Erythroblast (primary cell): ENCODE results near the gene CELA2A.
A peak's percentile ranks its signal among the peaks of the same experiment; 100 is the strongest.
"Not testable (repeated sequence)": the region's sequence is repeated elsewhere in the genome, so short reads cannot be mapped to it uniquely, and the experiment has no call there.

Experiments
- DNase-seq, 2 experiments: peaks; one replicate each; lab custom pipeline; 2025; lab: John Stamatoyannopoulos, UW
- GATA1 ChIP-seq: IDR thresholded peaks from 2 replicates; pipeline ENCODE4 v1.6.1; 2011; ENCODE audit warnings: low read depth, mild to moderate bottlenecking, control low read depth, low read length, moderate library complexity
- POLR2A ChIP-seq: IDR thresholded peaks from 2 replicates; pipeline ENCODE4 v1.6.1; 2011; ENCODE audit warnings: mild to moderate bottlenecking, low read length

The CELA2A gene

DNA sequence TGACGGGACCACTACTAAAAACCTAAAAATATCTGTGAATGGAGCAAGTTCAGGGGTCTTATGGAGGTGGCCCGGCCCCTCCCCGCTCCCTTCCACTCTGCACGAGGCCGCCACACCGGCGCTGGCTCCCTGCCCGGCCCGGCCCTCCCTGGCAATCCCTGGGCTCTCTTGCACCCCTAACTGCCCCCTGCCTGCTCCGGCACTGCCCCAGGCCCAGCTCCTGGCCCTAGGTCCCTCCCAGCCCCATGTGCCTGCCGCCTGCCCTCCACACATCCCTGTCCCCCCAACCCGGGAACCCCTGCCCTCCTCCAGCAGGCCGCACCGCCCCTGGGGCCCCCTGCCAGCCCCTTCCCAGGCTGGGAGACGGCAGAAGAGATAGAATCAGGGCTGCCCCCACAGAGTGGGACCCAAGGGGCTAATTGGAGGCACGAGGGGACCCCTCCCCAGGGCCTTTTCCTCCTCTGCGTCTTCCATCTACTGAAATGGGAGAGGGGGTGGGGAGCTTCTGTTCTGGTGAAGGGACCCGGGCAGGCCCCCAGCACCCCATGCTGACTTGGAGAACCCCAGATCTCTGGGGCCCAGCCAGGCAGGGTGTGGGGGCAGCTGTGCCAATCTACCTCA, 27.6 kb upstream of the CELA2A start:
- no peak for TF ChIP-seq GATA1
- TF ChIP-seq POLR2A, result no peak
- no peak for DNase-seq

DNA sequence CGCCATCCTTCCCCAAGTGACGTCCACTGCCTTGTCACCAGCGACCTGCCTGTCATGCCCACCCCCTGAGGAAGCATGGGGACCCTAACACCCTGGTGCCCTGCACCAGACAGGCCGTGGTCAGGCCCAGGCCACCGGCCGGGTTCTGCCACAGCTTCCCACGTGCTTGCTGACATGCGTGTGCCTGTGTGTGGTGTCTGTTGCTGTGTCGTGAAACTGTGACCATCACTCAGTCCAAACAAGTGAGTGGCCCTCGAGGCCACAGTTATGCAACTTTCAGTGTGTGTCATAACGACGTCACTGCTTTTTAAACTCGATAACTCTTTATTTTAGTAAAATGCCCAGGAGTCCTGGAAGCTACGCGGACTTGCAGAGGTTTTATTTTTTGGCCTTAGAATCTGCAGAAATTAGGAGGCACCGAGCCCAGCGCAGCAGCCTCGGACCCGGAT, 26.8 kb upstream of the CELA2A start:
- TF ChIP-seq POLR2A (no peak), GATA1 (no peak)
- DNase-seq, result no peak

DNA sequence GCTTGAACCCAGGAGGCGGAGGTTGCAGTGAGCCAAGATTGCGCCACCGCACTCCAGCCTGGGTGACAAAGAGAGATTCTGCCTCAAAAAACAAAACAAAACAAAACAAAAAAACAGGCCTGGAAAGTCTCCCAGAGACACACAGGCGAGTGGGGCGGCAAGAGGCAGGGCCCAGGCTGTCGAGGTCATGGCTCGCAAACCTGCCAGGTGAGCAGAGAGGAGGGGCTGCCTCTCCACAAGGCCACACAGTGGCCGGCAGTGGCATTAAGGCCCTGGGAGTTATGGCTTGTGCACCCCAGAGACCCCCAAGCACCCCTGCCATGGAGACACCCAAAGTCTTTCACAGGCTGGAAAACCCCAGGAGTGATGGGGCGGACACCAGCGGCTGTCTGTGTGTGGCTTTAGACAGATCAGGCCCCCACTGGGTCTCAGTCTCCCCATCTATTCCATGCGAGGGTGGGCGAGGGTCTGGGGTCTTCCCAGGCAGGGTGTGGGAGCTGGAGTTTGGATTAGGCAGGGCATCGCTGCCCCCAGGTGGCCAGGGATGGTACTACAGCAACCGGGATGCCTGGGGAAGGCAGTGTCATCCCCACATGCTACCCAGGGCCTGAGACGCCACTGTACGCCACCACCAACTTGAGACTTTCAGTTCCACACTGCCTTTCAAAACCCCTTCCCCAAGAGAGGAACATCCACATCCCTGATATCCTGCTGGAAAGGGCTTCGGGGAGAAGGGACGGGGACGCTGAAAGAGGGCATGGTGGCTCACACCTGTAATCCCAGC, 25.6 kb upstream of the CELA2A start:
- DNase-seq, result peak; percentile 44 to 69
- TF ChIP-seq GATA1 (no peak), POLR2A (no peak)

DNA sequence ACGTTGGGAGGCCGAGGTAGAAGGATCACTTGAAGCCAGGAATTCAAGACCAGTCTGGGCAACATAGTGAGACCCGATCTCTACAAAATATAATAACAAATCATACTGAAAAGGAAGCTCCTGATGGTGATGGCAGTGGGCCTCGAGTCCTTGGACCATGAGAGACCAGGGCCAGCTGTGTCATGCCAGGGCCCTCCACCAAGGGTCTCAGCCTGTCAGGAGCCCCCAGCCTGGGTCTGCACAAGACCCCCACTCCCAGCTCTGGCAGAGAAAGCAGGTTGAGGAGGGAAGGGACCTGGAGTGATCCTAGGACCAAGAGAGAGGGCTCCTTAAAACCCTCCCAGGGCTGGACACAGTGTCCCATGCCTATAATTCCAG, 25.0 kb upstream of the CELA2A start:
- no peak for TF ChIP-seq GATA1
- TF ChIP-seq POLR2A, result no peak
- no peak for DNase-seq

DNA sequence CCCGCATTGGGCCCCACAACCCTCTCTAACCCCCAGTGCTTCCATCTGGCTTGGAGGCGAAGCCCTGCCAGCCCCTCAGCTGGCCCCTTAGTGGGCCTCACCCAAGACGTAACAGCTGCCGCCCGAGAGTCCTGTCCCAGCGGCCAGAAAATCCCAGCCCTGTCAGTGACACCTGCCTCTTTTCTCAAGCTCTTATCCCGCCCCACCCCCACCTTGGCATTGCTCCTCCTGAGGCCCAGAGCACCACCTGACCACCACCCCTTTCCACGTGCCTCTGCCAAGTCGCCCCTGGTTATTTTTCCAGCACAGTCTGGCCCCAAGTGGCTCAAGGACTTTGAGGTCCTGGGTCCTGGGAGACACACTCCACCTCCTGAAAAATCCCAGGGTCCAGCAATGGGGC, 24.2 kb upstream of the CELA2A start:
- TF ChIP-seq GATA1, result no peak
- TF ChIP-seq POLR2A, result no peak
- no peak for DNase-seq

DNA sequence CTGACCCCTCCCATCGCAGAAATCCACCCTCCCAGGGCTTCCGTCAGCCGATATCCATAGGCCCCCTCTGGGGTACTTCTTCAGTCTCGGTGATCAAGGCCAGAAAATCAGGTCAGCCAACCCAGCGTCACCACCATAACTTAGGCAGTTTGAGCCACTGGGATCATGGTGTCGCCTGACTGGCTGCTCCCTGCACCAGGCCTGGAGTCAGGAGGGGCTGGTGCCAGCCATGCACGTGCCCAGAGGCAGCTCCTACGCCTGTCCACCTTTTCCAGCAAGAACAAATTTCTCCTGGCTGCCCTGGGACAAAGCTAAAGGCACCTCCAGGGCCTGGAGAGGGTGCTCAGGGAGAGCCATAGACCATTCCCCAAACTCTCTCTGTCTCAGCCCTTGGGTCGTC, 23.1 kb upstream of the CELA2A start:
- no peak for DNase-seq
- no peak for TF ChIP-seq GATA1
- no peak for TF ChIP-seq POLR2A

DNA sequence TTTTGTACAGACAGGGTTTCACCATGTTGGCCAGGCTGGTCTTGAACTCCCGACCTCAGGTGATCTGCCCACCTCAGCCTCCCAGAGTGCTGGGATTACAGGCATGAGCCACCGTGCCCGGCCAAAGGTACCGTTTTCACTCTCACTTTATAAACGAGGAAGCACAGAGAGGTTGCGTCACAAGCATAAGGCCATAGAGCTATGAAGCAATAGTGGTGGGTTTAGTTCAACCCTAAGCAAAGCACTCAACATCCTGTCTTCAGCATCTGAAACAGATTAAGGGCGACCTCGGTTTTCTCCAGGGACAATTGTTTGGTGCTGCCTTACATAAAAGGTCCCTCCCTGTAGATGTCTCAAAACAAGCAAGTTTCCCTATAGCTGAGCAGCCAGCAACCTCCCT, 21.8 kb upstream of the CELA2A start:
- DNase-seq, result not testable (repeated sequence)

DNA sequence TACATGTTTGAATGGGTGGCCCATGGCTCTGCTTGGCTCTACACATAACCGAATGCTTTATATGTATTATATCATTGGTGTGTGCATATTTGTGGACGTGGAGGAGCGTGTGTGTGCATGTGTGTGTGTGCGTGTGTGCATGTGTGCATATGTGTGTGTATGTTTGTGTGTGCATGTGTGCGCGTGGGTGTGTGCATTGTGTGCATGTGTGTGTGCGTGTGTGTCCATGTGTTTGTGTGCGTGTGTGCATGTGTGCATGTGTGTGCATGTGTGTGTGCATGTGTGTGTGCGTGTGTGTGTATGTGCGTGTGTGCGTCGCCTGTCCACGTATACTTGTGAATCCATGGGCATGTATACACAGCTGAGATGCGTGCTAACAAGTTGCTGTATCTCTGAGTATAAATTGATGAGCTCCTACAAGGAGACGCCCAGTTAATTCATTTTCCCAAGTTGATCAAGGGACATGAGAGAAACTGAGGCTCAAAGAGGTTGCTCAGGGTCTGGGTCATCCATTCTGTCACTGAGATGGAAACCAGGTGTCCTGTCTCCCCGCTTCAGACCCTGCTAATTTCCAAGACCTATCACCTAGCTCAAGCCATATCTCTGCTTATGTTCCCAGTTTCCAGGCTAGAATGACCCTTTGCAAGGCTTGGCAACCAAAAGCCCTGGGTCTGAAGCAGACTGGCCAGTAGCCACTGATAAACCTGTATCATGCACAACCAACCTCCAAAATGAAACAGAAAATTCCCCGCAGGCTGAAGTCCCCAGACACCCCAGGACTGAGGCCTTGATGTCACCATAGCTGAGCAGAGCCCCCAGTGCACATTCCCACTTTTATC, 21.1 kb upstream of the CELA2A start:
- no peak for TF ChIP-seq GATA1
- no peak for TF ChIP-seq POLR2A
- no peak for DNase-seq

DNA sequence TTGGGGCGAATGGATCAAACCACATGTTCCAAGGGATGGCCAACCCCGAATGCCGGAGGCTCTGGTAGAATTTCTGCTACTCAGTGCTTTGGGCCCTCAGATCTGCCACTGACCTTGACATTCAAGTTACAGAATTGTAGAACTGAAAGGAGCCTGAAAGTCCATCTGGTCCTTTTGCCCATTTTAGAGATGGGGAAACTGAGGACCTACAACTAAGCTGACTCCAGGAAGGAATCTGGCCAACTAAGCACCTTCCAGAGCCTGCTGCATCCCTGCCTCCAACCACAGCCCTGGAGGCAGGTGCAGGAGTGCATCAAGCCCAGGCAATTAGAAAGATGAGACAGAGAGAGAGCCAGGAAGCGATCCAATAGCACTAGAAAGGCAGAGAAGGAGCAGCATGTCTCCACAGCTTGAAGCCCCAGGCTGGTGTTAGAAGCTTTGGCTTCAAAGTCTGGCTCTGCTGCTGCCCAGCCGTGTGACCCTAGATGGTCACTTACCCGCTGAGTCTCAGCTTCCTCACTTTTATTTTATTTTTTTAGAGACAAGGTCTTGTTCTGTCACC, 19.6 kb upstream of the CELA2A start:
- TF ChIP-seq POLR2A (no peak), GATA1 (no peak)
- DNase-seq, result no peak

DNA sequence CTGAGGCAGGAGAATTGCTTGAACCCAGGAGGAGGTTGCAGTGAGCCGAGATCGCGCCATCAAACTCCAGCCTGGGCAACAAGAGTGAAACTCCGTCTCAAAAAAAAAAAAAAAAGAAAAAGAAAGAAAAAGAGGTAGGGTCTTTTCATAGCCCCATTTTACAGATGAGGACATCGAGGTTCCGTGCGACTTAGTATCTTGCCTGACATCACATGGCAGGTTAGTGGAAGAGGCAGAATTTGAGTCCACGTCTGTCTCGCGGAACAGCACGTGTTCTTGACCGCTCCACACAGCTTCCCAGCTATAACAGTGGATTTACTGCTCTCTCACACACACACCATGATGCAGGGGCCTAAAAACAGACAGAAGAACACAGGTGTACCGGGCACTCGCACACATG, 17.2 kb upstream of the CELA2A start:
- DNase-seq, result no peak

DNA sequence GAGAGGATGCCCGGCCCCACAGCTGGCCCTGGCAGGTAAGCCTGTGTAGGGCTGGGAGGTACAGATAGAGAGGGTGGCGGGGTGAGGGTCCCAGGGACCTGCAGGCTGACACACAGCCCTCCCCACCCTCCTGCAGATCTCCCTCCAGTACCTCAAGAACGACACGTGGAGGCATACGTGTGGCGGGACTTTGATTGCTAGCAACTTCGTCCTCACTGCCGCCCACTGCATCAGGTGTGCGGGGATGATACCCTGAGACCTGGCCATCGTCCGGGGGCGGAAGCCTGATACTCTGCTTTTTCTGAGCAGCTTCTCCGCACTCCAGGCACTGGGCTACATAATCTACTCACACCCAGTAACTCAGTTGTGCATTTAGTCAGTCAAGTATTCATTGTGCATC, 16.2 kb upstream of the CELA2A start:
- no peak for DNase-seq
- no peak for TF ChIP-seq POLR2A
- TF ChIP-seq GATA1, result no peak

More for the DNA sequence above, 17.2 kb upstream of the CELA2A start:
- no peak for TF ChIP-seq GATA1
- TF ChIP-seq POLR2A, result no peak

DNA sequence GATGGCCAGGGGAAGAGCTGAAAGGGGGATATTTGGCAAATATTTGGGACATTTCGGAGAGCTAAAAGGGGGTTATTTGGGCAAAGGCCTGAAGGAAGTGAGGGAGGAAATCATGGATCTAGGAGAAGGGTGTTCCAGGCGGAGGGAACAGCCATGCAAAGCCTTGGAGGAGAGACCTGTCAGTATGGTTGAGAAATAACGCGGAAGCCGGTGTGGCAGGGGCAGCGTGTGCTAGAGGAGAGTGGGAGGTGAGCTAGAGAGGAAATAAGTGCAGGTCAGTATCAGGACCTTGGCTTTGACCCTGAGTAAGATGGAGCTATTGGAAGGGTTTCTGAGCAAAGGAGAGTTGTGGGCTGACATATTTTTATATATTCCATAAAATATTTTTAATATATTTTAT, 15.3 kb upstream of the CELA2A start:
- no peak for DNase-seq
- TF ChIP-seq GATA1 (no peak), POLR2A (no peak)

DNA sequence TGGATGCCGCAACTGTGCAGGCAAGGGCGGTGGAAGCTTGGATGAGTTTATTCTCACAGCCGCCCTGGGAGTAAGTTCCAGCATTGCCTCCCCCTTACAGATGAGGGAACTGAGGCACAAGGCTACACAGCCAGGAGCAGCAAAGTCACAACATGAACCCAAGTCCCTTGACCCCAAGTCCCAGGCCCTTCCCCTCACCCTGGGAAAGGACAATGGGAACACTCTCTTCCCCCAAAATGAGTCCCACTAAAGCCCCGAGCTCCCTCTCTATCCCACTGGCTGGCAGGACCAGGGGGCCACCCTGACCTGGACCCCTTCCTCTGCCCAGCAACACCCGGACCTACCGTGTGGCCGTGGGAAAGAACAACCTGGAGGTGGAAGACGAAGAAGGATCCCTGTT, 14.4 kb upstream of the CELA2A start:
- TF ChIP-seq POLR2A, result no peak
- no peak for TF ChIP-seq GATA1
- DNase-seq, result no peak

DNA sequence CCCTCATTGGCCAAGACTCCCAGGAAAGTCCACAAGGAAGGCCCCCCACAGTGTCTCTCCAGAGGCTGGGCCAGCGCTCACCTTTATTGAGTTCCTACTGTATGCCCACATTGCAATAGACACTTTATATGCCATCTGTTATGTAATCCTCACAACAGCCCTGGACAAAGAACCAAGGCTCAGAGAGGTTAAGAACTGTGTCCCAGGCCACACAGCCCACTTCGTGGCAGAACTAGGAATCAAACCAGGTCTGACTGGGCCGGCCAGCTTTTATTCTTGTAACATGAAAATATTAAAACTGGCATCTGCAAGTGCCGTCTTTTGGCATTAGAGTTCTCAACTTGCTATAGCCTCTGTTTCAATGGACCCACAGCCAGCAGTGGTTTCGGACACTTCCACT, 13.8 kb upstream of the CELA2A start:
- DNase-seq, result no peak
- no peak for TF ChIP-seq GATA1
- no peak for TF ChIP-seq POLR2A
